Body of pancreas (tissue), 4 donors: Measurements from ENCODE around the gene FEV. TPM values are rescaled to one million over a fixed set of nuclear protein-coding genes. Genes with fewer than 3 reads are reported as not detected.

Experiments
- ATAC-seq: fragments of 150-250 bp; one replicate; pipeline ENCODE4 v1.9.1; 2016
- DNase-seq, 4 donors: peaks; one replicate each; pipeline ENCODE4 v3.0.0-alpha.2; 2019
- H3K27ac ChIP-seq, 4 donors: fragments of 200-600 bp; sonication (generic); 1 replicate in 3 of 4; 2 replicates in 1 of 4; pipeline versions ENCODE4 v1.5.1 to v1.6.1; 2016 to 2019; ENCODE audit warnings: mild to moderate bottlenecking in 1 of 4, mixed read lengths in 1 of 4, moderate library complexity in 1 of 4
- H3K27me3 ChIP-seq, 2 donors: fragments of 200-600 bp; sonication (generic); one replicate each; pipeline ENCODE4 v1.6.0; 2016; ENCODE audit warnings: mild to moderate bottlenecking in 1 of 2
- H3K36me3 ChIP-seq, 2 donors: fragments of 200-600 bp; sonication (generic); replicated peaks in 1 of 2; 2 replicates each; pipeline ENCODE4 v1.5.1; 2016; ENCODE audit warnings: low read depth in 2 of 2; ENCODE audit not compliant: insufficient read depth in 1 of 2
- H3K4me1 ChIP-seq: fragments of 200-600 bp; sonication (generic); one replicate; pipeline ENCODE4 v1.6.0; 2016
- H3K4me3 ChIP-seq, 2 donors: fragments of 200-600 bp; sonication (generic); 1 replicate in 1 of 2; 2 replicates in 1 of 2; pipeline ENCODE4 v1.5.1; 2016 to 2019
- H3K9me3 ChIP-seq, 3 donors: fragments of 200-600 bp; sonication (generic); 1 replicate in 2 of 3; 2 replicates in 1 of 3; pipeline ENCODE4 v1.5.1; 2016
- CTCF ChIP-seq, 7 experiments: fragments of 450-650 bp in 4 of 7; fragments of 200-600 bp in 3 of 7; sonication (generic) in 3 of 7; IDR thresholded peaks; one replicate each; pipeline ENCODE4 v1.5.1; 2016 to 2019; ENCODE audit warnings: antibody characterized with exemption in 7 of 7
- POLR2A ChIP-seq, 3 donors: fragments of 450-650 bp; IDR thresholded peaks; one replicate each; pipeline ENCODE4 v1.6.1; 2016; ENCODE audit warnings: antibody characterized with exemption in 3 of 3, mild to moderate bottlenecking in 2 of 3
- WGBS, 2 donors: methylation state at CpG; one replicate each; pipeline ENCODE4 v1.1.5; 2017; 5-methylcytosine and 5-hydroxymethylcytosine counted together
- intact Hi-C: fragments of 100-400 bp; cut with DNase I; formaldehyde crosslinking; loops from one replicate; pipeline ENCODE4 v1.15.1; 2023
- total RNA-seq, 2 donors: library from RNA; depleted of rRNA; stranded (reverse); fragments of >200 nt; gene quantifications; one replicate each; pipeline ENCODE4 v1.1.0, GENCODE V29; 2016

The FEV gene
- total RNA-seq, 2 donors from 2014 or later, result not detected

GRCh38 chr2:218957671-218958070 lies 27.3 kb downstream of the FEV start:
- 63 to 95% methylated on average over 3 to 4 of the region's 4 CpGs for WGBS, 2 donors
- Histone ChIP-seq H3K27ac (no peak overlapping the region), H3K27me3 (peaks cover 0 to 37% of the 10 kb centered on the region in 2 donors), H3K9me3 (no peaks in the 10 kb centered on the region), H3K4me3 (no peak overlapping the region), H3K4me1 (peaks cover 22% of the 10 kb centered on the region), H3K36me3 (no peaks in the 10 kb centered on the region)
- intact Hi-C loops, result no loop called here
- ATAC-seq (no peak), DNase-seq (no peak)
- TF ChIP-seq POLR2A (IDR thresholded peaks at IDR 0.05) (no peak), CTCF (IDR thresholded peaks at IDR 0.05) (no peak)

GRCh38 chr2:218956039-218956438 lies 28.9 kb downstream of the FEV start:
- H3K9me3 ChIP-seq, result no peaks in the 10 kb centered on the region
- DNase-seq (no peak), ATAC-seq (no peak)
- peaks cover 0 to 25% of the 10 kb centered on the region in 2 donors for H3K27me3 ChIP-seq
- peaks cover 20% of the 10 kb centered on the region for H3K4me1 ChIP-seq
- intact Hi-C loops, result no loop called here
- TF ChIP-seq CTCF (IDR thresholded peaks at IDR 0.05) (no peak), POLR2A (IDR thresholded peaks at IDR 0.05) (no peak)
- WGBS, 2 donors, result 50% methylated on average over 1 of the region's 1 CpG
- H3K27ac ChIP-seq, result no peak overlapping the region
- no peak overlapping the region for H3K4me3 ChIP-seq
- H3K36me3 ChIP-seq, result no peaks in the 10 kb centered on the region

- 70 to 73% methylated on average over 8 of the region's 8 CpGs for WGBS, 2 donors
- Histone ChIP-seq H3K27ac (no peak overlapping the region), H3K4me1 (peaks cover 8% of the 10 kb centered on the region), H3K9me3 (no peaks in the 10 kb centered on the region), H3K27me3 (peaks cover 0 to 13% of the 10 kb centered on the region in 2 donors), H3K4me3 (no peak overlapping the region), H3K36me3 (no peaks in the 10 kb centered on the region)
- ATAC-seq (no peak), DNase-seq (no peak)
- TF ChIP-seq POLR2A (IDR thresholded peaks at IDR 0.05), result no peak
- no peak for TF ChIP-seq CTCF (IDR thresholded peaks at IDR 0.05)
- intact Hi-C loops, result no loop called here
These were observed 30.3 kb downstream of the FEV start for GRCh38 chr2:218954541-218955300.

- no peak for DNase-seq
- 60 to 71% methylated on average over 7 to 16 of the region's 18 CpGs for WGBS, 2 donors
- H3K36me3 ChIP-seq, result no peaks in the 10 kb centered on the region
- no peak for TF ChIP-seq CTCF (IDR thresholded peaks at IDR 0.05)
- no peak for TF ChIP-seq POLR2A (IDR thresholded peaks at IDR 0.05)
- H3K9me3 ChIP-seq, result no peaks in the 10 kb centered on the region
- H3K4me3 ChIP-seq, result no peak overlapping the region
- intact Hi-C loops, result no loop called here
- peaks cover 0 to 5% of the 10 kb centered on the region in 2 donors for H3K27me3 ChIP-seq
- no peaks in the 10 kb centered on the region for H3K4me1 ChIP-seq
- H3K27ac ChIP-seq, result no peak overlapping the region
- ATAC-seq, result no peak
These were observed 31.5 kb downstream of the FEV start for GRCh38 chr2:218953366-218953954.
